Activated CD4-positive, alpha-beta memory T cell treated with anti-CD3 and anti-CD28 coated beads, Interleukin-2, amount 10 ng/mL, durations not matched to agents 7 days and 5 days (primary cell): Measurements from ENCODE around the gene FUS. TPM values are rescaled to one million over a fixed set of nuclear protein-coding genes. Genes with fewer than 3 reads are reported as not detected.
A peak's percentile ranks its signal among the peaks of the same experiment; 100 is the strongest.
"Not testable (repeated sequence)": the region's sequence is repeated elsewhere in the genome, so short reads cannot be mapped to it uniquely, and the experiment has no call there.

Experiments used
- CTCF ChIA-PET: fragments of 350-600 bp; sonication (Branson Sonifier 250); formaldehyde crosslinking; loops from one replicate; lab custom pipeline; 2021; ENCODE audit warnings: antibody characterized with exemption, inconsistent platforms; lab: Charles Lee
- POLR2A ChIA-PET: fragments of 350-600 bp; sonication (Branson Sonifier 250); formaldehyde crosslinking; loops from one replicate; lab custom pipeline; 2021; ENCODE audit warnings: antibody characterized with exemption; lab: Charles Lee
- DNase-seq: peaks from one replicate; pipeline ENCODE4 v3.0.0-alpha.2; 2020
- H3K27ac Mint-ChIP-seq: one replicate; pipeline ENCODE4 v1.8.0; 2021; ENCODE audit warnings: mild to moderate bottlenecking, mixed read lengths
- H3K27me3 Mint-ChIP-seq: one replicate; pipeline ENCODE4 v1.8.0; 2021; ENCODE audit warnings: mixed read lengths
- H3K36me3 Mint-ChIP-seq: one replicate; pipeline ENCODE4 v1.8.0; 2021; ENCODE audit warnings: low read depth, mixed read lengths
- H3K4me1 Mint-ChIP-seq: one replicate; pipeline ENCODE4 v1.8.0; 2021; ENCODE audit warnings: mixed read lengths
- H3K4me3 Mint-ChIP-seq: one replicate; pipeline ENCODE4 v1.8.0; 2021; ENCODE audit warnings: mild to moderate bottlenecking, mixed read lengths
- H3K9me3 Mint-ChIP-seq: one replicate; pipeline ENCODE4 v1.8.0; 2021; ENCODE audit warnings: mixed read lengths
- total RNA-seq, 2 experiments: library from RNA; stranded (reverse); gene quantifications; one replicate each; pipeline ENCODE4 v1.2.3, GENCODE V29; 2021

FUS gene
- total RNA-seq, 2 experiments from 2014 or later = 386 to 397 TPM

GRCh38 chr16:31190061-31190460 is 10.1 kb downstream of the FUS start:
- Mint-ChIP-seq H3K4me1 (peaks cover 82% of the 10 kb centered on the region), H3K4me3 (no peak overlapping the region), H3K27me3 (no peaks in the 10 kb centered on the region), H3K36me3 (peaks cover 93% of the 10 kb centered on the region), H3K9me3 (no peaks in the 10 kb centered on the region), H3K27ac (no peak overlapping the region)
- ChIA-PET POLR2A (interaction anchor here (1.0 to 6.3 kb wide), 9 partner anchors 8 to 265 kb away, joined by 3 to 59 read pairs (median 5); partner anchors contain the start of genes FUS and PYCARD), CTCF (interaction anchor here (1.3 to 1.8 kb wide), 3 partner anchors 8 to 270 kb away, joined by 3 to 7 read pairs (median 4); no protein-coding TSS in a partner anchor)
- DNase-seq = no peak

- Mint-ChIP-seq H3K27me3 (no peaks in the 10 kb centered on the region), H3K27ac (no peak overlapping the region), H3K9me3 (no peaks in the 10 kb centered on the region), H3K4me3 (no peak overlapping the region), H3K36me3 (peaks cover 91% of the 10 kb centered on the region), H3K4me1 (peaks cover 74% of the 10 kb centered on the region)
- POLR2A ChIA-PET = interaction anchor here (0.6 to 9.0 kb wide), 11 partner anchors 6 to 264 kb away, joined by 3 to 77 read pairs (median 5); partner anchors contain the start of genes FUS and PYCARD
- CTCF ChIA-PET = interaction anchor here (1.3 to 1.4 kb wide), 2 partner anchors 10 kb away, joined by 3 to 7 read pairs; no protein-coding TSS in a partner anchor
- DNase-seq = no peak
Observed at GRCh38 chr16:31190818-31191444, 11.0 kb downstream of the FUS start.

- H3K9me3 Mint-ChIP-seq = no peaks in the 10 kb centered on the region
- H3K27me3 Mint-ChIP-seq = no peaks in the 10 kb centered on the region
- no peak overlapping the region for H3K4me3 Mint-ChIP-seq
- peaks cover 71% of the 10 kb centered on the region for H3K4me1 Mint-ChIP-seq
- peaks cover 91% of the 10 kb centered on the region for H3K36me3 Mint-ChIP-seq
- H3K27ac Mint-ChIP-seq = peak overlapping the region; percentile 16
- POLR2A ChIA-PET = interaction anchor here (0.6 to 9.0 kb wide), 8 partner anchors 7 to 251 kb away, joined by 3 to 77 read pairs (median 3); partner anchors contain the start of genes FUS, PYCARD and ZNF843
- CTCF ChIA-PET = interaction anchor here (1.1 to 1.4 kb wide), 2 partner anchors 9 to 268 kb away, joined by 3 read pairs; no protein-coding TSS in a partner anchor
- DNase-seq = no peak
Observed at GRCh38 chr16:31191697-31192428, 11.9 kb downstream of the FUS start.

- H3K9me3 Mint-ChIP-seq = no peaks in the 10 kb centered on the region
- H3K4me3 Mint-ChIP-seq = no peak overlapping the region
- H3K27ac Mint-ChIP-seq = peak overlapping the region; percentile 56
- peaks cover 87% of the 10 kb centered on the region for H3K36me3 Mint-ChIP-seq
- ChIA-PET POLR2A (interaction anchor here (0.6 to 9.0 kb wide), 6 partner anchors 8 to 209 kb away, joined by 3 to 77 read pairs (median 4); partner anchors contain the start of gene FUS), CTCF (interaction anchor here (1.1 kb wide), 1 partner anchor 267 kb away, joined by 3 read pairs; no protein-coding TSS in a partner anchor)
- no peak for DNase-seq
- peaks cover 64% of the 10 kb centered on the region for H3K4me1 Mint-ChIP-seq
- H3K27me3 Mint-ChIP-seq = no peaks in the 10 kb centered on the region
Observed at GRCh38 chr16:31192856-31193642, 13.1 kb downstream of the FUS start.

GRCh38 chr16:31193874-31194273 is 13.9 kb downstream of the FUS start:
- Mint-ChIP-seq H3K36me3 (peaks cover 85% of the 10 kb centered on the region), H3K4me1 (peaks cover 64% of the 10 kb centered on the region), H3K9me3 (no peaks in the 10 kb centered on the region), H3K4me3 (no peak overlapping the region), H3K27ac (no peak overlapping the region), H3K27me3 (no peaks in the 10 kb centered on the region)
- ChIA-PET CTCF (no interaction called here), POLR2A (interaction anchor here (0.6 to 9.0 kb wide), 4 partner anchors 9 to 209 kb away, joined by 3 to 77 read pairs (median 32); partner anchors contain the start of gene FUS)
- DNase-seq = no peak

- POLR2A ChIA-PET = interaction anchor here (1.2 to 9.0 kb wide), 4 partner anchors 10 to 138 kb away, joined by 4 to 77 read pairs (median 50); partner anchors contain the start of gene FUS
- no peak for DNase-seq
- H3K27ac Mint-ChIP-seq = peak overlapping the region; percentile 42
- CTCF ChIA-PET = no interaction called here
- H3K36me3 Mint-ChIP-seq = peaks cover 84% of the 10 kb centered on the region
- H3K9me3 Mint-ChIP-seq = no peaks in the 10 kb centered on the region
- no peaks in the 10 kb centered on the region for H3K27me3 Mint-ChIP-seq
- no peak overlapping the region for H3K4me3 Mint-ChIP-seq
- peaks cover 65% of the 10 kb centered on the region for H3K4me1 Mint-ChIP-seq
Observed at GRCh38 chr16:31194898-31195297, 15.0 kb downstream of the FUS start.

- not testable (repeated sequence) for H3K27ac Mint-ChIP-seq
- H3K4me1 Mint-ChIP-seq = peaks cover 63% of the 10 kb centered on the region
- POLR2A ChIA-PET = interaction anchor here (0.6 to 9.0 kb wide), 5 partner anchors 11 to 137 kb away, joined by 3 to 77 read pairs (median 4); partner anchors contain the start of gene FUS
Observed at GRCh38 chr16:31195861-31196260, 15.9 kb downstream of the FUS start.

GRCh38 chr16:31196324-31197088 is 16.6 kb downstream of the FUS start:
- ChIA-PET CTCF (no interaction called here), POLR2A (interaction anchor here (0.6 to 9.0 kb wide), 6 partner anchors 12 to 261 kb away, joined by 3 to 77 read pairs (median 4); partner anchors contain the start of gene FUS)
- H3K27ac Mint-ChIP-seq = peak overlapping the region; percentile 35
- no peaks in the 10 kb centered on the region for H3K27me3 Mint-ChIP-seq
- H3K9me3 Mint-ChIP-seq = no peaks in the 10 kb centered on the region
- H3K4me1 Mint-ChIP-seq = peaks cover 66% of the 10 kb centered on the region
- no peak overlapping the region for H3K4me3 Mint-ChIP-seq
- H3K36me3 Mint-ChIP-seq = peaks cover 76% of the 10 kb centered on the region
- DNase-seq = no peak

More at GRCh38 chr16:31195861-31196260, 15.9 kb downstream of the FUS start:
- H3K9me3 Mint-ChIP-seq, H3K27me3 Mint-ChIP-seq, H3K4me3 Mint-ChIP-seq, DNase-seq, CTCF ChIA-PET: not testable (repeated sequence)
- H3K36me3 Mint-ChIP-seq = peaks cover 76% of the 10 kb centered on the region

- Mint-ChIP-seq H3K4me1 (peaks cover 65% of the 10 kb centered on the region), H3K27ac (peak overlapping the region; percentile 71), H3K36me3 (peaks cover 64% of the 10 kb centered on the region), H3K9me3 (no peaks in the 10 kb centered on the region), H3K27me3 (no peaks in the 10 kb centered on the region), H3K4me3 (no peak overlapping the region)
- ChIA-PET CTCF (interaction anchor here (0.8 to 1.8 kb wide), 4 partner anchors 9 to 187 kb away, joined by 3 to 4 read pairs (median 3); no protein-coding TSS in a partner anchor), POLR2A (interaction anchor here (3.0 to 9.0 kb wide), 3 partner anchors 9 to 19 kb away, joined by 13 to 77 read pairs (median 42); partner anchors contain the start of gene FUS)
- DNase-seq = no peak
Observed at GRCh38 chr16:31198207-31198882, 18.4 kb downstream of the FUS start.

GRCh38 chr16:31199430-31200041 is 19.6 kb downstream of the FUS start:
- no peak overlapping the region for H3K4me3 Mint-ChIP-seq
- H3K4me1 Mint-ChIP-seq = peaks cover 66% of the 10 kb centered on the region
- no peaks in the 10 kb centered on the region for H3K9me3 Mint-ChIP-seq
- peaks cover 55% of the 10 kb centered on the region for H3K36me3 Mint-ChIP-seq
- DNase-seq = no peak
- POLR2A ChIA-PET = interaction anchor here (2.8 to 9.0 kb wide), 4 partner anchors 10 to 183 kb away, joined by 10 to 77 read pairs (median 42); partner anchors contain the start of gene FUS
- no peaks in the 10 kb centered on the region for H3K27me3 Mint-ChIP-seq
- peak overlapping the region; percentile 47 for H3K27ac Mint-ChIP-seq
- CTCF ChIA-PET = interaction anchor here (1.2 to 1.9 kb wide), 6 partner anchors 9 to 261 kb away, joined by 3 to 7 read pairs (median 4); partner anchors contain the start of gene FUS
